GM12878 (cell line): ENCODE measurements around the gene TMED3. TPM values are rescaled to one million over a fixed set of nuclear protein-coding genes. Genes with fewer than 3 reads are reported as not detected.
A peak's percentile ranks its signal among the peaks of the same experiment; 100 is the strongest.

Source experiments
- ATAC-seq: fragments of 200-7000 bp; cut with Tn5 transposase; 3 replicates; pipeline ENCODE4 v1.9.1; 2020; ENCODE audit warnings: mild to moderate bottlenecking, moderate library complexity
- BruUV-seq: library from RNA; stranded (reverse); fragments of 400-500 nt; replicated peaks from 2 replicates; lab custom pipeline; 2021; lab: Mats Ljungman, UMichigan
- CTCF ChIA-PET: fragments of 300-600 bp; sonication (Branson Sonifier 250); formaldehyde crosslinking; extraction: SDS; loops from one replicate; lab custom pipeline; 2021; ENCODE audit warnings: inconsistent platforms; lab: Yijun Ruan, JAX
- POLR2A ChIA-PET: fragments of 350-600 bp; formaldehyde crosslinking; extraction: SDS; loops from one replicate; lab custom pipeline; 2021; ENCODE audit warnings: inconsistent platforms; lab: Charles Lee
- RAD21 ChIA-PET: fragments of 300-600 bp; sonication (Branson Sonifier 250); formaldehyde crosslinking; loops from one replicate; lab custom pipeline; 2023; ENCODE audit warnings: antibody characterized with exemption; ENCODE audit not compliant: unreplicated experiment; lab: Charles Lee
- SMC1A ChIA-PET: fragments of 300-600 bp; sonication (Branson Sonifier 250); formaldehyde crosslinking; loops from one replicate; lab custom pipeline; 2023; ENCODE audit not compliant: unreplicated experiment, uncharacterized antibody; lab: Charles Lee
- DNase-seq: peaks from one replicate; pipeline ENCODE4 v3.0.0-alpha.2; 2011; ENCODE audit warnings: low read depth, low spot score
- FAIRE-seq: peaks from 3 replicates; lab custom pipeline; 2011; peaks lifted over from hg19 to GRCh38; lab: Jason Lieb, UNC
- H2AFZ ChIP-seq: 2 replicates; pipeline ENCODE4 v1.6.0; 2011; ENCODE audit warnings: low read depth, low read length, control low read depth; ENCODE audit not compliant: control insufficient read depth
- H3K27ac ChIP-seq: 2 replicates; pipeline ENCODE4 v1.5.1; 2011; ENCODE audit warnings: control low read depth; ENCODE audit not compliant: control insufficient read depth, insufficient read depth
- H3K27me3 ChIP-seq, 2 experiments: replicated peaks in 1 of 2; 2 replicates each; pipeline versions ENCODE4 v1.6.0 to v1.6.1; 2011; ENCODE audit warnings: low read length in 1 of 2; ENCODE audit not compliant: control insufficient read depth in 2 of 2, insufficient read depth in 2 of 2
- H3K36me3 ChIP-seq, 2 experiments: 2 replicates each; pipeline ENCODE4 v1.5.1; 2011; ENCODE audit warnings: low read length in 1 of 2; ENCODE audit not compliant: control insufficient read depth in 2 of 2, insufficient read depth in 2 of 2
- H3K4me1 ChIP-seq: 2 replicates; pipeline ENCODE4 v1.6.1; 2011; ENCODE audit warnings: mild to moderate bottlenecking, low read length, moderate library complexity, mixed read lengths; ENCODE audit not compliant: control insufficient read depth, insufficient read depth
- H3K4me2 ChIP-seq: 2 replicates; pipeline ENCODE4 v1.6.0; 2011; ENCODE audit warnings: control low read depth; ENCODE audit not compliant: control insufficient read depth, insufficient read depth
- H3K4me3 ChIP-seq: fragments of 200-600 bp; sonication (generic); 2 replicates; pipeline ENCODE4 v1.5.1; 2016
- H3K79me2 ChIP-seq: 2 replicates; pipeline ENCODE4 v1.6.0; 2011; ENCODE audit warnings: low read length; ENCODE audit not compliant: control insufficient read depth, insufficient read depth
- H3K9ac ChIP-seq: 2 replicates; pipeline ENCODE4 v1.8.0; 2011; ENCODE audit warnings: low read length, control low read depth, mixed read lengths; ENCODE audit not compliant: control insufficient read depth, insufficient read depth
- H3K9me3 ChIP-seq: replicated peaks from 3 replicates; pipeline ENCODE4 v1.5.1; 2011; ENCODE audit warnings: mild to moderate bottlenecking, low read length; ENCODE audit not compliant: control insufficient read depth, insufficient read depth
- H4K20me1 ChIP-seq: 2 replicates; pipeline ENCODE4 v1.6.0; 2011; ENCODE audit not compliant: control insufficient read depth, insufficient read depth
- CEBPZ ChIP-seq: fragments of 150-350 bp; IDR thresholded peaks from 2 replicates; pipeline ENCODE4 v1.6.1; 2016; ENCODE audit warnings: low read depth, low read length
- E4F1 ChIP-seq: fragments of 450-650 bp; IDR thresholded peaks from 2 replicates; pipeline ENCODE4 v1.6.1; 2018; ENCODE audit warnings: borderline replicate concordance, mild to moderate bottlenecking; ENCODE audit not compliant: partially characterized antibody
- HDGF ChIP-seq: fragments of 450-650 bp; IDR thresholded peaks from 2 replicates; pipeline ENCODE4 v1.6.1; 2016; ENCODE audit warnings: antibody characterized with exemption
- MYB ChIP-seq: fragments of 150-350 bp; IDR thresholded peaks from 2 replicates; pipeline ENCODE4 v1.6.1; 2014; ENCODE audit warnings: mild to moderate bottlenecking, low read depth, low read length, borderline replicate concordance
- NR2C1 ChIP-seq: fragments of 450-650 bp; IDR thresholded peaks from 2 replicates; pipeline ENCODE4 v1.6.1; 2017; ENCODE audit warnings: antibody characterized with exemption, mild to moderate bottlenecking, moderate library complexity
- PML ChIP-seq: IDR thresholded peaks from 2 replicates; pipeline ENCODE4 v1.6.1; 2012; ENCODE audit warnings: low read length, inconsistent platforms
- RUNX3 ChIP-seq: IDR thresholded peaks from 2 replicates; pipeline ENCODE4 v1.6.1; 2012; ENCODE audit warnings: low read length, inconsistent platforms
- SMAD5 ChIP-seq: IDR thresholded peaks from 2 replicates; pipeline ENCODE4 v1.6.1; 2016; ENCODE audit warnings: antibody characterized with exemption, low read depth
- SPI1 ChIP-seq: IDR thresholded peaks from 2 replicates; pipeline ENCODE4 v1.6.1; 2011; ENCODE audit warnings: low read depth, mild to moderate bottlenecking, low read length, moderate library complexity, borderline replicate concordance; ENCODE audit not compliant: insufficient read depth
- TCF7 ChIP-seq: IDR thresholded peaks from 2 replicates; pipeline ENCODE4 v1.6.1; 2014; ENCODE audit warnings: antibody characterized with exemption, borderline replicate concordance
- YBX1 ChIP-seq: fragments of 450-650 bp; IDR thresholded peaks from 2 replicates; pipeline ENCODE4 v1.6.1; 2016; ENCODE audit warnings: antibody characterized with exemption
- ZNF217 ChIP-seq: fragments of 450-650 bp; IDR thresholded peaks from 2 replicates; pipeline ENCODE4 v1.6.1; 2017; ENCODE audit warnings: antibody characterized with exemption, mild to moderate bottlenecking
- WGBS: methylation state at CpG from one replicate; pipeline ENCODE4 v1.1.6; 2016; ENCODE audit warnings: low lambda C conversion rate; ENCODE audit not compliant: insufficient replicate concordance, insufficient coverage; ENCODE audit errors: missing lambda C conversion rate; 5-methylcytosine and 5-hydroxymethylcytosine counted together
- in situ Hi-C: fragments of 300-500 bp; cut with MboI; formaldehyde crosslinking; loops from 9 replicates; pipeline ENCODE4 v1.14.3; 2018; ENCODE audit warnings: mixed read lengths
- intact Hi-C: fragments of 100-400 bp; cut with micrococcal nuclease; formaldehyde crosslinking; loops from one replicate; pipeline ENCODE4 v1.14.2; 2022; ENCODE audit not compliant: unreplicated experiment
- polyA plus RNA-seq, 11 experiments: library from polyadenylated mRNA; depleted of rRNA in 4 of 11; unstranded in 6 of 11; stranded (reverse) in 5 of 11; fragments of >200 nt; fragmentation: Nextera tagmentation in 4 of 11; fragmentation: Illumina TruSeq in 1 of 11; extraction: Ambion mirVana in 4 of 11; extraction: Trizol in 1 of 11; gene quantifications; 1 replicate in 1 of 11; 2 replicates in 10 of 11; pipeline versions ENCODE4 v1.2.1 to v1.2.3, GENCODE V29; 2011 to 2016; ENCODE audit warnings: inconsistent platforms in 2 of 11, missing spikeins in 2 of 11, low read depth in 1 of 11
- total RNA-seq, 4 experiments: library from RNA; depleted of rRNA in 3 of 4; stranded (reverse); fragments of >200 nt in 3 of 4; fragmentation: Illumina TruSeq in 1 of 4; extraction: Trizol in 1 of 4; gene quantifications; 2 replicates each; pipeline versions ENCODE4 v1.2.1 to v1.2.3, GENCODE V29; 2013 to 2021

TMED3 gene
- total and polyA plus RNA-seq, 10 of the 15 experiments (the other 5 are each of a cell fraction or from before 2014, with no cell fraction given), result 7.6 to 95.8 (median 54.9) TPM

- FAIRE-seq (no peak), DNase-seq (no peak), ATAC-seq (no peak)
- H3K27ac ChIP-seq, result no peak overlapping the region
- POLR2A ChIA-PET, result no interaction called here
- intact Hi-C loops (no loop called here), in situ Hi-C loops (no loop called here)
- peak; percentile 46; the same call in 1 of the 2 replicates for TF ChIP-seq SPI1
- TF ChIP-seq MYB, result no peak
- H3K79me2 ChIP-seq, result no peaks in the 10 kb centered on the region
- CTCF ChIA-PET, result interaction anchor here (0.6 to 3.4 kb wide), 4 partner anchors 22 to 272 kb away, joined by 4 to 15 read pairs (median 6); no protein-coding TSS in a partner anchor
- no peaks in the 10 kb centered on the region for H4K20me1 ChIP-seq
- BruUV-seq, result no TSS peak
- 96% methylated on average over 3 of the region's 3 CpGs for WGBS
- H3K9me3 ChIP-seq, result no peaks in the 10 kb centered on the region
- no peaks in the 10 kb centered on the region for H3K36me3 ChIP-seq
- H3K4me2 ChIP-seq, result no peak overlapping the region
- peaks cover 4% of the 10 kb centered on the region; the same call in 1 of the 2 replicates for H3K4me1 ChIP-seq
- SMC1A ChIA-PET, result no interaction called here
- H3K9ac ChIP-seq, result no peak overlapping the region
- no peak overlapping the region for H3K4me3 ChIP-seq
- H3K27me3 ChIP-seq, result no peaks in the 10 kb centered on the region
- RAD21 ChIA-PET, result no interaction called here
- H2AFZ ChIP-seq, result no peak overlapping the region
Observed at GRCh38 chr15:79357566-79357965, 46.7 kb downstream of the TMED3 start.

GRCh38 chr15:79358069-79358468 is 47.2 kb downstream of the TMED3 start:
- CTCF ChIA-PET, result interaction anchor here (0.9 to 3.4 kb wide), 3 partner anchors 18 to 238 kb away, joined by 4 to 15 read pairs (median 4); no protein-coding TSS in a partner anchor
- H3K9ac ChIP-seq, result no peak overlapping the region
- H3K4me2 ChIP-seq, result no peak overlapping the region
- WGBS, result 76% methylated on average over 3 of the region's 3 CpGs
- no peak overlapping the region for H3K27ac ChIP-seq
- RAD21 ChIA-PET, result no interaction called here
- SMC1A ChIA-PET, result no interaction called here
- H3K4me3 ChIP-seq, result no peak overlapping the region
- H4K20me1 ChIP-seq, result no peaks in the 10 kb centered on the region
- no peak for FAIRE-seq
- DNase-seq, result no peak
- peaks cover 4% of the 10 kb centered on the region; the same call in 1 of the 2 replicates for H3K4me1 ChIP-seq
- no peak overlapping the region for H2AFZ ChIP-seq
- POLR2A ChIA-PET, result interaction anchor here (0.7 kb wide), 1 partner anchor 492 kb away, joined by 3 read pairs; no protein-coding TSS in a partner anchor
- in situ Hi-C loops, result no loop called here
- no peaks in the 10 kb centered on the region for H3K79me2 ChIP-seq
- no peaks in the 10 kb centered on the region for H3K9me3 ChIP-seq
- intact Hi-C loops, result no loop called here
- no TSS peak for BruUV-seq
- no peaks in the 10 kb centered on the region for H3K27me3 ChIP-seq
- no peak for ATAC-seq
- H3K36me3 ChIP-seq, result no peaks in the 10 kb centered on the region
- TF ChIP-seq SMAD5 (no peak), NR2C1 (no peak), PML (no peak), TCF7 (peak; percentile 57), ZNF217 (no peak), YBX1 (no peak), HDGF (no peak), CEBPZ (no peak), RUNX3 (peak; percentile 25; the same call in 1 of the 2 replicates), E4F1 (no peak)
